SK-N-MC (cell line): ENCODE results near the gene TIPIN.

Source experiments
- EZH2 ChIP-seq: fragments of 200-600 bp; sonication (generic); IDR thresholded peaks from one replicate; pipeline ENCODE4 v1.6.1; 2017; ENCODE audit warnings: antibody characterized with exemption
- POLR2AphosphoS5 ChIP-seq: IDR thresholded peaks from 2 replicates; pipeline ENCODE4 v1.6.1; 2012; ENCODE audit warnings: mild to moderate bottlenecking, low read depth, low read length, borderline replicate concordance

DNA sequence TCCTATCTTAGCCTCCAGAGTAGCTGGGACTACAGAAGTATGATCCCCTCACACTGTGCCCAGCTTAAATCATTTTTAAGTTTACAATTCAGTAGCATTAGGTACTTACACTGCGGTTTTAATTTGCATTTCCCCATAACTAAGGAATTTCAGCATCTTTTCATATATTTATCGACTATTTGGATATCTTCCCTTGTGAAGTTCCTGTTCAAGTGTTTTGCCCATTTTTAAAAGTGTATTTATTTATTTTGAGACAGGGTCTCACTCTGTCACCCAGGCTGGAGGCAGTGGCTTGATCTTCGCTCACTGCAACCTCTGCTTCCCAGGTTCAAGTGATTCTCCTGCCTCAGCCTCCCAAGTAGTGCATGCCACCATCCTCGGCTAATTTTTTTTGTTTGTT lies 17.7 kb upstream of the TIPIN start:
- no peak for TF ChIP-seq EZH2
- no peak for TF ChIP-seq POLR2AphosphoS5
